Eye (tissue), 1 donor: ENCODE data around the gene ZNF597.

Source experiments
- DNase-seq: peaks from one replicate; pipeline ENCODE4 v3.0.0-alpha.2; 2015

The ZNF597 gene

DNA sequence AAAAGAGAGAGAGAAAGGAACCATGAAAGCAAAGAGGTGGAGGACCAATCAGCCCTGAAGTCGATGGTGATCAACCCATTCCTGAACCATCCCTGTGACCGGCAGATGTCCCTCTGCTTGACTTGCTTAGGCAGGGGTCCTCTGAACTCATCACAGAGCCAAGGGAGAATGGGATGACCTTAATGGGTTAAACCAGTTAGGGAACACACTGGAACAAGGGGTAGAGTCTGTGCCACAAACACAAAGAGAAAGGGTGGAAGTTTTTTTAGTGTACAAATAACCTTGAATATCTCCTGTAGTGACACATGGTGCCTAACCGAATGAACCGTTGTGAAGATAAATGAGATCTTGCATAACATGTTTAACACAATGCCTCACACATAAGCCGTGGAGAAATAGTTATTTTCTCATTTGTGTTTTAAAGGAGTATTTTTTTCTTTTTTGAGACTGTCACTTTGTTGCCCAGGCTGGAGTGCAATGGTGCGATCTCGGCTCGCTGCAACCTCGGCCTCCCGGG lies 11.4 kb upstream of the ZNF597 start:
- DNase-seq: no peak

DNA sequence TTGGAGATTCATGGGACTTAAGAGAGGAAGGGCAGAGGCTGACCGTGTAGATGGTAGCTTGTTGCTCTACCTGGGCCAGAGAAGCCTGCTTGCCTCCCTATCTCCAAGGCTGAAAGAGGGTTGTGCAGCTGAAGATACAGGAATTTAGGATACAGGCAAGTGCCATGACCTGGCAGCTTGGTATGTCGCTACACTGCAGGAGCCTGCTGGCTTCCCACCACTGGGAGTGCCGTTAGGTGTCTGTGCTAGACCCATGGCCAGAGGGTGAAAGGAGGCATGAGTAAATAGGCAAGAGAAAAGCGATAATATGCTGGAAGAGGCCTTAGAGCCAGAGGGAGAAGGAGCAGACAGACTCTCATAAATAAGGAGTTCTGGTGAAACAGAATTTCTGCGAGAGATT lies 10.8 kb upstream of the ZNF597 start:
- DNase-seq: no peak

DNA sequence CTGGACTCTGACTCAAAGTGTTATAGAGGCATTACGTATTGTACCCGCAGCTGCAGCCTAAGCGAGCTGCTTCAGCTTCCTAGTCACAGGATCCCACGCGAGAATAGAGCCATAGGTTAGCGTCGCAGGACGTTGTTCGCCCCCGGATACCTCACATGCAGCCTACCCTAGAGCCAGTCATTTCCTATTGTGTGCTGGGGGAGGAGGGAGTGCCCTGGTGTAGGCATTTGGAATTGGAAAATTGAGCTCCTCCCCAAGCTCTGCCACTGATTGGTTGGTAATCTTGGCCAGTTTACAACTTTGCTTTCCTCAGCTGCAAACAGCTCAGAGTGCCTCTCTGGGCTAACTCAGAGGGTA lies 706 bp upstream of the ZNF597 start:
- no peak for DNase-seq

DNA sequence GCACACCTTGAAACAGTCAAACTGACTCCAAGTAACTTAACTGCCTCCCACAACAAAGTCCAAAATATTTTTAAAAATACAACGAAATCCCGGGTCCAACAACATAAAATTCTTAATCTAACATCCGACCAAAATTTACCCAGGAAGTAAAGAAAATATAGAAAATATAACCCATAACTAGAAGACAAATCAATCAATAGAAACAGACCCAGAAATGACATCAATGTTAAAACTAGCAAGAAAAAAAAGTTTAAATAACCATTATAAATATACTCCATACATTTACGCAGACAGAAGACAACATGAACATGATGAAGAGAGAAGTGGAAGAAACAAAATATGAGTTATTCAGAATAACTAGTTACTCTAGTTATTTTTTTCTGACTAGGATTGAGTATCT lies 3.7 kb downstream of the ZNF597 start:
- DNase-seq: no peak

DNA sequence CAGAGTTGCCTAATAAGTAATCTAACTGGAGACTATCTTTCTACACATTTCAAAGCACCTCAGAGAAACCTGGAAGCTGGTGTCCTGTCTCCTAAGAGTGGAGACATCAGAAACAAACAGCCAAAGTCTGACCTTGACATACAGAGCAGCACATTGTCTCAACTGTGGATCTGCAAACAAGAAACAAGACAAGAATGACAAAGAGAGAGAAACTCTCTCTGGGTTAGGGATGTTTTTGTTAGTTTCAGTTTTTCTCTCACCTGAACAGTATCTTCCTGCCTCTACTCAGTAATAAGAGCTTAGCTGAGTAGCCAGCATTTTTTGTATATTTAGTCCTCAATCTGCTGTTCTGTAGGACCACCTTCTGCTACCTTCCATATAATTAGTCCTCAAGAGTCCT lies 8.9 kb downstream of the ZNF597 start:
- DNase-seq: no peak

DNA sequence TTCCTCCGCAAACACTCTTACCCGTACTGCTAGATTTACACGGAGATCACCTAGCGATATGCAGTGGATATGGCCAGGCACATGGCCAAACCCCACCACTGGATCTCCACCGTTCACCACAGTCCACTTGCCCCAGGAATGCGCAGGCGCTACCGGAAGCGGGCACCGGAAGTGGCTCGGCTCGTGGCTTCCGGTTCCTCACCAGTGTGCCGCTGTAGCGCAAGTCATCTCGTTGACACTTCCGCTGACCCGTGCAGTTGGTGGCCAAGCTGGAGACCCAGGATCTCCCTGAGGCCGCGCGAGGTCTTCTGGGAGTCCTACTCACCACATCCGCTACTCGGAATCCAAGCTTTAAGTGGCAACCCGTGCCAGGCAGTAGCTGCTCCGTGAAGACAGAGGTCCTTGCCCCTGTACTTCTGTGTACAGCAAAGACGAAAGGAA lies 11.5 kb downstream of the ZNF597 start:
- peak; percentile 43 for DNase-seq

DNA sequence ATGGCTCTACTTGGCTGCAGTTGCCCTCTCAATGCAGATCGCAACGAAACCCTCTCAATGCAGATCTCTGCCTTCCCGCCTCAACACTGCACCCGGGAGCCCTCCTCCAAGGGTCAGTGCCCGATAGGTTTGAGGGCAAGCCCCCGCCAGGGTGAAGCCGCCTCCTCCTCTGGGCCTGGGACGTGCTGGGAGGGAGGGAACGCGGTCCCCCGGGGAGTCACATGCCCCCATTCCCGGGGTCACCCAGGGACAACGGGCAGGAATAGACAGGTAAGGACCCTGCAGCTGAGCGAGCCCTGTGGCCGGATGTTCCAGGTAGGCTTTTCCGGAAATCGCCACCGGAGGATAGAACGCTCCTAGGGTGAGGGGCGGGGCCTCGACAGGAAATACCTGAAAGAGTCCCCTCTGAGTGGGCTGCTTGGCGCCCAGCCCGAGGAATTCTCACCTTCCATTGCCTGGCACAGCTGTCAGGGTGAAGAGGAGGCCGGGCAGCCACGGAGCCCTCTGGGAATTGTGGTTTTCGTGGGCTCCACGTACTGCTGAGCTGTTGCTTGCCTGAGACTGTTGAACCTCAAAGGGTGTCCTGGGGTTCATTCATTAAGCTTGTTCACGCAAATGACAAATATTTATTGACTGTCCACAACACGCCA lies 29.4 kb downstream of the ZNF597 start:
- DNase-seq: no peak

DNA sequence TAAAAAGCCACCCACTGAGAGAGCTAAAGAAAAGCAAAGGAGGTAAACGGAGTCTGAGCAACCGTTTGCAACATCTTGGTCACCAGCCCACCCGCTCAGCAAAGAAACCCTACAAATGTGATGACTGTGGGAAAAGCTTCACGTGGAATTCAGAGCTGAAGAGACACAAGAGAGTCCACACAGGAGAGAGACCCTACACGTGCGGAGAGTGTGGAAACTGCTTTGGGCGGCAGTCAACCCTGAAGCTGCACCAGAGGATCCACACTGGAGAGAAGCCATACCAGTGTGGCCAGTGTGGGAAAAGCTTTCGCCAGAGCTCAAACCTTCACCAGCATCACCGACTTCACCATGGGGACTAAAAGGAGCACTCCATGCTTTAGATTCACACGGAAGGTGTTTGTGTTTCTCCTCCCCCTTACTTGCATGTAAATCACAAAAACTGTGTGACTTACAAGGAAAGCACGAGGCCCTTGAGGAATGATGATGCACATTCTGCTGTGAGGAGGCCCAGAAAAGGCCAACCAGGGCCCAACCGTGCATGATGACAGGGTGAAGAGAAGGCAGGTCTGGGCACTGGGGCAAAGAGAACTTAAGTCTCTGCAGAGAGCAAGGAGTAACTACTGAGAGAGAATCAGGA lies 34.6 kb downstream of the ZNF597 start:
- DNase-seq: no peak

DNA sequence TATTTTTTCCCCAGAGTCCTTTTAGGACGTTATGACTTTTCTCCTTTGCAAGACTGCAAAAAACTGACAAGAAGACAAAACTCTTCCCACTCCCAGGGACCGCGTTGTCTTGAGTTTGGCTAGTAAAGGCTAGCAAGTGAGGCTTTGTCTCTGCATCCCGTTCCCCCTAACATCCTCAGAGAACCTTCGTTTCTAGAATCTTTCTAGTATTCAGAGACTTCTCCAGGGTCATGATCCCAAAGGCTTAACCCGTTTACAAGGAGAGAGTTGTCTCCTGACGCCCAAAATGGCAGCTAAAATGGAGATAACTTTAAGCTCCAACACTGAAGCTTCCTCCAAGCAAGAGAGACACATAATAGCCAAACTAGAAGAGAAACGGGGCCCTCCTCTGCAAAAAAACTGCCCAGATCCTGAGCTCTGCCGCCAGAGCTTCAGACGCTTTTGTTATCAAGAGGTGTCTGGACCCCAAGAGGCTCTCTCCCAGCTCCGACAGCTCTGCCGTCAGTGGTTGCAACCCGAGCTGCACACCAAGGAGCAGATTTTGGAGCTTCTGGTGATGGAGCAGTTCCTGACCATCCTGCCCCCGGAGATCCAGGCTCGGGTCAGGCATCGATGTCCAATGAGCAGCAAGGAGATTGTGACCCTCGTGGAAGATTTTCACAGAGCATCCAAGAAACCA lies 41.4 kb downstream of the ZNF597 start:
- no peak for DNase-seq

DNA sequence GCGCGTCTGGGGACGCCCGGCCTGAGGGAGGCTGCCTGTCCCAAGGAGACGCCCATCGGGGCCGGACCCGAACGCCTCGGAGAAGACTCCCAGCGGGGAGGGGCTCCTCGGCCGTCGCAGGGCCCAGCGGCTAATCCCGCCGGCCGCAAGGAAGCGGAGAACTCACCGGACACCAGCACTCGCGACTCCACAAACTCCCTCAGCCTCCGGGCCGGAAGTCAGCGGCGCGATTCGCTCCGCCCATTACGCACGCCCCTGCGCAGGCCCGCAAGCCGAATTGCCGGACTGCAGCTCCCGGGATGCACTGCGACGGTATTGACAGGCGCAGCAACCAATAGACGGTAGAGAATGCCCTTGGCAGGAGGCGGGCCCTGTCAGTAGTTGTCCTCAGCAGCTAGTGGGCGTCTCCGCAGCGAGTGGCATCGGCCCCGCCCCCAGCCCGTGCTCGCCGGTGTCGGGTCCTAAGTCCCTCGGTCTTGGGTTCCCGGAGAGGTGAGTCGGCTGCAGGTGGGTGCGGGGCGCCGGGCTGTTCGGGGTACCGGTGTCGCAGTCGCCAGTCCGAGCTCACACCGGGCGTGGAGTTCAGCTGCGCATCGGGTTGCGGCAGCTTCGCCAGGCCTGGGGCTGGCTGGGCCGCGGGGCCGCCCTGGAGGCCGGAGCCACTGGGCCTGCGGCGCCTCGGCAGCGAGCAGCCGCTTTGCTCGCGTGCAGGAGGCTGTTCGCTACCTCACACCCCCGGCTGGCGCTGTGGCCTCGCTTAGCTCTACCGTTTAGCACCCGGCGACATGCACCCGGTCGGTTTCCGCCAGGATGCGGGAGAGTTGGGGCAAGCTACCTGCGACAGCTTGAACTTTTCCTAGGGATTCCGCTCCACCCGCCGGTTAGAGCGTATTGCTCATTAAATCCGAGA lies 42.3 kb downstream of the ZNF597 start, which contains the start of the genes ZNF174 and ZSCAN32:
TSS of gene ZNF174 (plus strand) at position 437 of the 910 bp plus-strand sequence. CDS start 790 bp downstream, outside the sequence.
TSS of gene ZSCAN32 (minus strand) at position 226 of the 910 bp plus-strand sequence. CDS start 3,447 bp downstream, outside the sequence.
- DNase-seq: peak; percentile 100

DNA sequence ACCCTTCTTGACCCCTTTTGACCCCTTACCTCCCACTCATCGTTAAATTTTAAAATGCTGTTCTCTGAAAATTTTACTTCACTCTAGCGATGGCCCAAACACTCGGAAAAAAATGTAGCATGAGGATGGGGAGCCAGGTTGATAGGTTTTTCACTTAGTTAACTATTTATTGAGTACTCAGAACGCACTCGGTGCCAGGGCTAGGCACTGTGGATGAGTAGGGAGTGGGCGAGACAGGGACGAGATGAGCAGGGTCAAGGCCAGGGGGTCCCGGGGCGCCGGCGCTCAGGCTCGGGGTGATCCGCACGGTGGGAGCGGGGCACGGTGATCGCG lies 42.9 kb downstream of the ZNF597 start:
- no peak for DNase-seq

DNA sequence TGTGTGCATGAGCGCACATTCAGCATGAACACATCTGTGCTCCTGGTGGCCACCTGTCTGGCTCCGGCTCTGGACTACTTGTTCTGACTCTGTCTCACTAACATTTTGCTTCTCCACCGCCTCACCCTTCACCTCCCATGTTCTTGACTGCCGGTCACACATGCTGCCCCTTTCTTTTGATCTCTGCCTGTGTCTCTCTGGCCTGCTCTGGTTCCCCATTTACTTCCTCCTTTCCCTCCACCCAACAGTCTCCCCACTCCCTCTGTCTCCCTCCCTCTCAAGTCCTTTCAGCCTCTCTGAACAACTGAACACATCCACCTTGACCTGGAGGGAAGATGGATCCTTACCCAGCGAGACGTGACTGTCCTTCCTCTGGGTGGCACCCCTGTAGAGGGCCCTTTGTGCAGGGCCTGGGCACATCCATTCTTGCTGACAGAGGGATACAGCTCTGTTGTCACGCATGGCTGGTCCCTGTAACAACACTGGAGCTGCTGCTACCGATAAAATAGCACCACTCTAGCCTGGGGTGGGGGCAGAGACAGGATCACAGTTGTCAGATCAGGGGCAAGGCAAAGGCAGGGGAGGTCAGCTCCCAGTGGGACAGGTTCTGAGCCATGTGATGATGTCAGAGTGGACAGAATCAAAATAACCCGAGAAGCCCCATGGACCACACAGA lies 53.5 kb downstream of the ZNF597 start:
- DNase-seq: no peak

DNA sequence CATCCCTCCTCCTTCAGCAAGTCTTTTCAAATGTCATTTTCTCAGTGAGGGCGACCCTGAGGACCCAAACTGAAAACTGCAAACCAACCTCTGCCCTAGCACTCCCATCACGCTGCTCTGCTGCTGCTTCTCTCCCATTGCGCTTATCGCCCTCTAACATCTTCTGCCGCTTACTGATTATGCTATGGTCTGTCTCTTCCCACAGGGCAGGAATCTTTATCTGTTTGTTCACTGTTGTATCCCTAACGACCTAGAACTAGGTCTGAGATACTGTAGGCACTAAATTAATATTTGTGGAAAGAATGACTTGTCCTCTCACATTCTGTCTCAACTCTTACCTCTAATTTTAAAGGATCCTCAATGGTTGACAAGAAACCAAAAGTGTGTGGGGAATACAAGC lies 55.0 kb downstream of the ZNF597 start:
- no peak for DNase-seq

DNA sequence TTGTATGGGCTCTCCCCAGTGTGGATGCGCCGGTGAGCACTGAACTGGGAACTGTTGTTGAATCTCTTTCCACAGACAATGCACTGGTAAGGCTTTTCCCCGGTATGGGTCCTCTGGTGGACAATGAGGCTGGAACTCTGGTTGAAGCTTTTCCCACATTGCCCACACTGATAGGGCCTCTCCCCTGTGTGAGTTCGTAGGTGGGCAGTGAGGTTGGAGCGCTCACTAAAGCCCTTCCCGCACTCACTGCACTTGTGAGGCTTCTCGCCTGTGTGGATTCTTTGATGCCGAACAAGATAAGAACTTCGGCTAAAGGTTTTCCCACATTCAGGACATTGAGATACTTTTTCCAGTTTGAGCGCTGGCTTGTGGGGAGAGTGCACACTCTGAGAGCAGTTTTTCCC lies 60.3 kb downstream of the ZNF597 start:
- no peak for DNase-seq
